ENCODE data around the gene HEXIM2. TPM values are rescaled to one million over a fixed set of nuclear protein-coding genes. Genes with fewer than 3 reads are reported as not detected.

HEXIM2 gene
- total and polyA plus RNA-seq, 4 donors = 4.3 to 10.6 (median 7.1) TPM

- DNase-seq (no peak), ATAC-seq (ENCODE audit: insufficient read depth, low FRiP score) (no peak)
- TF ChIP-seq CTCF (IDR thresholded peaks at IDR 0.05; ENCODE audit: control extremely low read depth, extremely low read depth) = no peak
- Histone ChIP-seq H3K4me1 (ENCODE audit: control insufficient read depth in 5 of 5, insufficient read depth in 5 of 5, low read length in 5 of 5) (peaks cover 0 to 25% (median 9%) of the 10 kb centered on the region in 5 donors), H3K36me3 (ENCODE audit: control insufficient read depth in 4 of 4, insufficient read depth in 4 of 4, low read length in 4 of 4) (no peaks in the 10 kb centered on the region), H3K9me3 (ENCODE audit: control insufficient read depth in 4 of 4, insufficient read depth in 3 of 4, low read length in 3 of 4) (no peaks in the 10 kb centered on the region), H3K27me3 (ENCODE audit: control insufficient read depth in 3 of 3, insufficient read depth in 3 of 3, low read length in 2 of 3) (no peaks in the 10 kb centered on the region), H3K4me3 (no peak overlapping the region), H3K9ac (ENCODE audit: insufficient read depth in 1 of 2, low read length in 2 of 2) (no peak overlapping the region), H3K27ac (ENCODE audit: low read depth in 1 of 2, low read length in 1 of 2) (peak overlapping the region; percentile 62 to 87)
- 98 to 100% methylated on average over 2 of the region's 2 CpGs for WGBS, 2 donors
These were observed 32.7 kb upstream of the HEXIM2 start for GRCh38 chr17:45128989-45129388.

GRCh38 chr17:45129426-45129939 is 32.2 kb upstream of the HEXIM2 start:
- Histone ChIP-seq H3K27me3 (ENCODE audit: control insufficient read depth in 3 of 3, insufficient read depth in 3 of 3, low read length in 2 of 3) (no peaks in the 10 kb centered on the region), H3K9me3 (ENCODE audit: control insufficient read depth in 4 of 4, insufficient read depth in 3 of 4, low read length in 3 of 4) (no peaks in the 10 kb centered on the region), H3K4me1 (ENCODE audit: control insufficient read depth in 5 of 5, insufficient read depth in 5 of 5, low read length in 5 of 5) (peaks cover 0 to 20% (median 9%) of the 10 kb centered on the region in 5 donors), H3K27ac (ENCODE audit: low read depth in 1 of 2, low read length in 1 of 2) (peak overlapping the region; percentile 17 to 87), H3K4me3 (no peak overlapping the region), H3K36me3 (ENCODE audit: control insufficient read depth in 4 of 4, insufficient read depth in 4 of 4, low read length in 4 of 4) (no peaks in the 10 kb centered on the region), H3K9ac (ENCODE audit: insufficient read depth in 1 of 2, low read length in 2 of 2) (no peak overlapping the region)
- DNase-seq (no peak), ATAC-seq (ENCODE audit: insufficient read depth, low FRiP score) (no peak)
- no peak for TF ChIP-seq CTCF (IDR thresholded peaks at IDR 0.05; ENCODE audit: control extremely low read depth, extremely low read depth)
- 82 to 84% methylated on average over 10 of the region's 10 CpGs for WGBS, 2 donors

DNA sequence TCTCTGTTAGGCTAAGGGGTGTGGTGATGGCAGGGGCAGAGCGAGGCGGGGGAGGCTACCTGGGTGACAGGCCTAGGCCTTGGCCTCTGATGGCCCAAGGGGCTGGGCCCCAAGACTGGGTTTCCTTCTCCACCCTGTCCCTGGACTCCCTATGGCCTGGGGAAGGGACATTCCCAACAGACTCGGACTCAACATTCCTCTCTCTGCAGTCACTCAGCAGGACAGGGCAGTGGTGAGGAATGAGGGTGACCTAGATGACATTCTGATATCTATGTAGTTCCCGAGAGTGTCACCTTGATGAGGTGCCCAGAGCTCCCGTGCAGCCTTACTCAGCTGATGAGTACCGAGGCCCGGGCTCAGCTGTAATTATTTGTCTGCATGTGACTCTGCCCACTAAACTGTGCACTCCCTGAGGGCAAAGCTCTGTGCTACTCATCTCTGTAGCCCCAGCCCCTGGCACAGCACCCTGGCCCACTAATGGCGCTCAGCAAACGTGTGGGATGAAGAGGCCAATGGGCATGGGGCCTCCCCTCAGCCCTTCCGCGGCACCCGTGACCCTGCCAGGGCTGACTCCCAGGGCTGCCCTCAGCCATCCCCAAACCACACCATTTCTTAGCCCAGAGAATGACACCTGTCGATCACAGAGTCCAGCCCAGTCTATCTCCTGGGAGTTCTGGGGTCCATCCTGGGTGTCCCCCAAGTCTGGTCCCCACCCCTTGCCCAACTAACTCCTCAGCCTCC is 31.6 kb upstream of the HEXIM2 start:
- DNase-seq (no peak), ATAC-seq (ENCODE audit: insufficient read depth, low FRiP score) (no peak)
- no peaks in the 10 kb centered on the region for H3K36me3 ChIP-seq (ENCODE audit: control insufficient read depth in 4 of 4, insufficient read depth in 4 of 4, low read length in 4 of 4)
- no peak overlapping the region for H3K9ac ChIP-seq (ENCODE audit: insufficient read depth in 1 of 2, low read length in 2 of 2)
- no peaks in the 10 kb centered on the region for H3K27me3 ChIP-seq (ENCODE audit: control insufficient read depth in 3 of 3, insufficient read depth in 3 of 3, low read length in 2 of 3)
- H3K4me1 ChIP-seq (ENCODE audit: control insufficient read depth in 5 of 5, insufficient read depth in 5 of 5, low read length in 5 of 5) = peaks cover 0 to 19% (median 9%) of the 10 kb centered on the region in 5 donors
- 78 to 90% methylated on average over 12 to 13 of the region's 13 CpGs for WGBS, 2 donors
- H3K27ac ChIP-seq (ENCODE audit: low read depth in 1 of 2, low read length in 1 of 2) = peak overlapping the region; percentile 17 to 78
- H3K9me3 ChIP-seq (ENCODE audit: control insufficient read depth in 4 of 4, insufficient read depth in 3 of 4, low read length in 3 of 4) = no peaks in the 10 kb centered on the region
- no peak overlapping the region for H3K4me3 ChIP-seq
- no peak for TF ChIP-seq CTCF (IDR thresholded peaks at IDR 0.05; ENCODE audit: control extremely low read depth, extremely low read depth)

All from lung (tissue), 12 donors.